ENCODE results near the gene SUPT3H.

The SUPT3H gene

GRCh38 chr6:44842616-44843015 lies 535.1 kb downstream of the SUPT3H start:
- DNase-seq (ENCODE audit: low read depth in 2 of 2) = no peak

- DNase-seq (ENCODE audit: low read depth in 2 of 2) = no peak
Observed at GRCh38 chr6:44841829-44842228, 535.9 kb downstream of the SUPT3H start.

GRCh38 chr6:44837741-44838140 lies 540.0 kb downstream of the SUPT3H start:
- DNase-seq (ENCODE audit: low read depth in 2 of 2) = no peak

- DNase-seq (ENCODE audit: low read depth in 2 of 2) = no peak
Observed at GRCh38 chr6:44837255-44837654, 540.5 kb downstream of the SUPT3H start.

GRCh38 chr6:44833248-44833647 lies 544.5 kb downstream of the SUPT3H start:
- no peak for DNase-seq (ENCODE audit: low read depth in 2 of 2)

GRCh38 chr6:44831002-44831610 lies 546.6 kb downstream of the SUPT3H start:
- DNase-seq (ENCODE audit: low read depth in 2 of 2) = no peak

- DNase-seq (ENCODE audit: low read depth in 2 of 2) = no peak
Observed at GRCh38 chr6:44829836-44830235, 547.9 kb downstream of the SUPT3H start.

GRCh38 chr6:44828780-44829179 lies 549.0 kb downstream of the SUPT3H start:
- DNase-seq (ENCODE audit: low read depth in 2 of 2) = no peak

GRCh38 chr6:44826025-44826676 lies 551.6 kb downstream of the SUPT3H start:
- no peak for DNase-seq (ENCODE audit: low read depth in 2 of 2)

- DNase-seq (ENCODE audit: low read depth in 2 of 2) = no peak
Observed at GRCh38 chr6:44825273-44825672, 552.5 kb downstream of the SUPT3H start.

GRCh38 chr6:44824567-44824966 lies 553.2 kb downstream of the SUPT3H start:
- no peak for DNase-seq (ENCODE audit: low read depth in 2 of 2)

- no peak for DNase-seq (ENCODE audit: low read depth in 2 of 2)
Observed at GRCh38 chr6:44820759-44821158, 557.0 kb downstream of the SUPT3H start.

GRCh38 chr6:44820321-44820720 lies 557.4 kb downstream of the SUPT3H start:
- DNase-seq (ENCODE audit: low read depth in 2 of 2) = no peak

GRCh38 chr6:44811456-44811855 lies 566.3 kb downstream of the SUPT3H start:
- no peak for DNase-seq (ENCODE audit: low read depth in 2 of 2)

- DNase-seq (ENCODE audit: low read depth in 2 of 2) = no peak
Observed at GRCh38 chr6:44809258-44809657, 568.5 kb downstream of the SUPT3H start.

GRCh38 chr6:44808148-44808547 lies 569.6 kb downstream of the SUPT3H start:
- no peak for DNase-seq (ENCODE audit: low read depth in 2 of 2)

GRCh38 chr6:44806656-44807055 lies 571.1 kb downstream of the SUPT3H start:
- no peak for DNase-seq (ENCODE audit: low read depth in 2 of 2)

GRCh38 chr6:44805238-44805846 lies 572.4 kb downstream of the SUPT3H start:
- DNase-seq (ENCODE audit: low read depth in 2 of 2) = no peak

GRCh38 chr6:44804546-44805159 lies 573.1 kb downstream of the SUPT3H start:
- no peak for DNase-seq (ENCODE audit: low read depth in 2 of 2)

GRCh38 chr6:44804016-44804415 lies 573.7 kb downstream of the SUPT3H start:
- DNase-seq (ENCODE audit: low read depth in 2 of 2) = no peak

- DNase-seq (ENCODE audit: low read depth in 2 of 2) = no peak
Observed at GRCh38 chr6:44800784-44801592, 576.7 kb downstream of the SUPT3H start.

- DNase-seq (ENCODE audit: low read depth in 2 of 2) = no peak
Observed at GRCh38 chr6:44800171-44800783, 577.5 kb downstream of the SUPT3H start.

Measured in stimulated activated CD8-positive, alpha-beta memory T cell treated with anti-CD3 and anti-CD28 coated beads, Interleukin-2, amount 100 ng/mL, for 48 hours (primary cell).